HEK293 (cell line): Measurements from ENCODE around the gene NRG2.

Experiments used
- CTCF ChIA-PET: fragments of 350-600 bp; formaldehyde crosslinking; extraction: SDS; loops from one replicate; lab custom pipeline; 2021; ENCODE audit warnings: antibody characterized with exemption; lab: Yijun Ruan, JAX
- POLR2A ChIA-PET: fragments of 300-600 bp; formaldehyde crosslinking; extraction: SDS; loops from one replicate; lab custom pipeline; 2020; ENCODE audit warnings: antibody characterized with exemption, inconsistent platforms; lab: Yijun Ruan, JAX
- H3K27ac ChIP-seq: fragments of 200-500 bp; sonication (Bioruptor generic); 2 replicates; pipeline ENCODE4 v1.5.1; 2014; ENCODE audit warnings: low read depth, low read length, control low read depth, inconsistent platforms; ENCODE audit errors: extremely low read depth
- H3K36me3 ChIP-seq, 2 experiments: fragments of 200-500 bp in 1 of 2; sonication (Bioruptor generic) in 1 of 2; 1 replicate in 1 of 2; 2 replicates in 1 of 2; pipeline ENCODE4 v1.5.1; 2014 to 2017; ENCODE audit warnings: inconsistent platforms in 2 of 2, low read length in 2 of 2; ENCODE audit not compliant: control insufficient read depth in 2 of 2, insufficient read depth in 1 of 2
- H3K4me1 ChIP-seq: fragments of 200-500 bp; sonication (Bioruptor generic); 2 replicates; pipeline ENCODE4 v1.5.1; 2014; ENCODE audit warnings: mild to moderate bottlenecking, low read length, inconsistent platforms; ENCODE audit not compliant: control insufficient read depth, insufficient read depth
- H3K4me3 ChIP-seq: 2 replicates; pipeline ENCODE4 v1.5.1; 2011; ENCODE audit warnings: low read depth, mild to moderate bottlenecking, control low read depth, low read length, moderate library complexity
- H3K9me3 ChIP-seq: fragments of 200-500 bp; sonication (Bioruptor generic); 2 replicates; pipeline ENCODE4 v1.5.1; 2014; ENCODE audit warnings: low read depth, low read length, inconsistent platforms; ENCODE audit not compliant: control insufficient read depth, insufficient read depth
- GFI1B ChIP-seq: fragments of 450-650 bp; formaldehyde crosslinking; IDR thresholded peaks from 2 replicates; pipeline ENCODE4 v1.5.1; 2016; ENCODE audit warnings: missing biosample characterization, missing genetic modification characterization
- GLIS1 ChIP-seq: fragments of 450-650 bp; formaldehyde crosslinking; IDR thresholded peaks from 2 replicates; pipeline ENCODE4 v1.5.1; 2016; ENCODE audit warnings: missing biosample characterization, missing genetic modification characterization
- INSM2 ChIP-seq: fragments of 450-650 bp; formaldehyde crosslinking; IDR thresholded peaks from 2 replicates; pipeline ENCODE4 v1.5.1; 2016; ENCODE audit warnings: missing biosample characterization, missing genetic modification characterization
- KLF1 ChIP-seq: fragments of 450-650 bp; formaldehyde crosslinking; IDR thresholded peaks from 2 replicates; pipeline ENCODE4 v1.5.1; 2016; ENCODE audit warnings: missing biosample characterization, missing genetic modification characterization
- KLF9 ChIP-seq: fragments of 450-650 bp; formaldehyde crosslinking; IDR thresholded peaks from 2 replicates; pipeline ENCODE4 v1.5.1; 2016; ENCODE audit warnings: missing biosample characterization, missing genetic modification characterization, low read depth
- MZF1 ChIP-seq: fragments of 450-650 bp; formaldehyde crosslinking; IDR thresholded peaks from 2 replicates; pipeline ENCODE4 v1.5.1; 2017; ENCODE audit warnings: missing biosample characterization, missing genetic modification characterization, borderline replicate concordance
- OVOL3 ChIP-seq: fragments of 450-650 bp; formaldehyde crosslinking; IDR thresholded peaks from 2 replicates; pipeline ENCODE4 v1.5.1; 2016; ENCODE audit warnings: missing biosample characterization, missing genetic modification characterization
- SALL2 ChIP-seq: fragments of 450-650 bp; formaldehyde crosslinking; IDR thresholded peaks from 2 replicates; pipeline ENCODE4 v1.5.0; 2017; ENCODE audit warnings: missing biosample characterization, mild to moderate bottlenecking, missing genetic modification characterization, borderline replicate concordance
- TCF7L2 ChIP-seq: IDR thresholded peaks from 2 replicates; pipeline ENCODE4 v1.6.1; 2011; ENCODE audit warnings: low read depth, mild to moderate bottlenecking, inconsistent platforms, low read length, moderate library complexity, borderline replicate concordance
- YY2 ChIP-seq: fragments of 450-650 bp; formaldehyde crosslinking; IDR thresholded peaks from 2 replicates; pipeline ENCODE4 v1.5.1; 2016; ENCODE audit warnings: missing biosample characterization, missing genetic modification characterization
- ZBTB1 ChIP-seq: fragments of 450-650 bp; formaldehyde crosslinking; IDR thresholded peaks from 2 replicates; pipeline ENCODE4 v1.5.1; 2016; ENCODE audit warnings: missing biosample characterization, missing genetic modification characterization
- ZBTB10 ChIP-seq: fragments of 450-650 bp; formaldehyde crosslinking; IDR thresholded peaks from 2 replicates; pipeline ENCODE4 v1.5.1; 2016; ENCODE audit warnings: missing biosample characterization, missing genetic modification characterization
- ZBTB48 ChIP-seq: fragments of 450-650 bp; formaldehyde crosslinking; IDR thresholded peaks from 2 replicates; pipeline ENCODE4 v1.5.1; 2016; ENCODE audit warnings: missing biosample characterization, missing genetic modification characterization
- ZBTB6 ChIP-seq: fragments of 450-650 bp; formaldehyde crosslinking; IDR thresholded peaks from 2 replicates; pipeline ENCODE4 v1.5.1; 2017; ENCODE audit warnings: missing biosample characterization, missing genetic modification characterization
- ZFP37 ChIP-seq: fragments of 450-650 bp; formaldehyde crosslinking; IDR thresholded peaks from 2 replicates; pipeline ENCODE4 v1.5.1; 2016; ENCODE audit warnings: missing biosample characterization, missing genetic modification characterization
- ZNF174 ChIP-seq: fragments of 450-650 bp; formaldehyde crosslinking; IDR thresholded peaks from 2 replicates; pipeline ENCODE4 v1.5.0; 2017; ENCODE audit warnings: missing biosample characterization, mild to moderate bottlenecking, missing genetic modification characterization
- ZNF19 ChIP-seq: fragments of 450-650 bp; formaldehyde crosslinking; IDR thresholded peaks from 2 replicates; pipeline ENCODE4; 2016; ENCODE audit warnings: missing biosample characterization, missing genetic modification characterization, low read depth
- ZNF211 ChIP-seq: fragments of 450-650 bp; formaldehyde crosslinking; IDR thresholded peaks from 2 replicates; pipeline ENCODE4 v1.5.1; 2016; ENCODE audit warnings: low read depth, missing biosample characterization, missing genetic modification characterization
- ZNF354C ChIP-seq: fragments of 450-650 bp; formaldehyde crosslinking; IDR thresholded peaks from 2 replicates; pipeline ENCODE4 v1.5.1; 2016; ENCODE audit warnings: missing biosample characterization, missing genetic modification characterization, low read depth, borderline replicate concordance
- ZNF423 ChIP-seq: fragments of 450-650 bp; formaldehyde crosslinking; IDR thresholded peaks from 2 replicates; pipeline ENCODE4 v1.5.1; 2016; ENCODE audit warnings: missing biosample characterization, missing genetic modification characterization
- ZNF561 ChIP-seq: fragments of 450-650 bp; IDR thresholded peaks from 2 replicates; pipeline ENCODE4 v1.5.1; 2018; ENCODE audit warnings: missing biosample characterization, missing genetic modification characterization, borderline replicate concordance
- ZSCAN30 ChIP-seq: fragments of 450-650 bp; IDR thresholded peaks from 2 replicates; pipeline ENCODE4 v1.5.1; 2018; ENCODE audit warnings: missing biosample characterization, mild to moderate bottlenecking, missing genetic modification characterization, moderate library complexity

Gene NRG2

GRCh38 chr5:139847790-139848507 lies 195.2 kb downstream of the NRG2 start:
- no peak overlapping the region for H3K27ac ChIP-seq
- ChIA-PET POLR2A (no interaction called here), CTCF (interaction anchor here (0.7 to 3.1 kb wide), 7 partner anchors 8 to 213 kb away, joined by 3 to 17 read pairs (median 5); no protein-coding TSS in a partner anchor)
- TF ChIP-seq ZNF174 (tag by site-specific recombination) (no peak), ZNF561 (tag by site-specific recombination) (no peak), INSM2 (tag by site-specific recombination) (no peak), ZSCAN30 (tag by site-specific recombination) (no peak), ZFP37 (tag by site-specific recombination) (no peak)
- H3K4me3 ChIP-seq = peak overlapping the region; percentile 30
- peaks cover 0 to 30% of the 10 kb centered on the region in 2 experiments; a peak in 1 of 3 replicates for H3K36me3 ChIP-seq
- no peaks in the 10 kb centered on the region for H3K9me3 ChIP-seq
- no peaks in the 10 kb centered on the region for H3K4me1 ChIP-seq

GRCh38 chr5:139847091-139847490 lies 196.0 kb downstream of the NRG2 start:
- H3K4me3 ChIP-seq = no peak overlapping the region
- TF ChIP-seq ZNF211 (tag by site-specific recombination) (no peak), ZFP37 (tag by site-specific recombination) (no peak), ZBTB1 (no peak), KLF9 (no peak), ZBTB48 (no peak), YY2 (no peak), ZNF19 (tag by site-specific recombination) (no peak), OVOL3 (tag by site-specific recombination) (no peak), ZNF354C (tag by site-specific recombination) (no peak), ZNF423 (tag by site-specific recombination) (no peak), MZF1 (tag by site-specific recombination) (no peak), ZBTB6 (tag by site-specific recombination) (no peak), SALL2 (tag by site-specific recombination) (no peak), GFI1B (tag by site-specific recombination) (no peak), KLF1 (tag by site-specific recombination) (no peak), TCF7L2 (no peak), GLIS1 (tag by site-specific recombination) (no peak), ZBTB10 (tag by site-specific recombination) (no peak)
- TF ChIP-seq, all 188 proteins: peak for 0
- H3K4me1 ChIP-seq = no peaks in the 10 kb centered on the region
- ChIA-PET CTCF (interaction anchor here (0.5 to 1.6 kb wide), 7 partner anchors 9 to 426 kb away, joined by 3 to 9 read pairs (median 4); no protein-coding TSS in a partner anchor), POLR2A (no interaction called here)
- no peaks in the 10 kb centered on the region for H3K9me3 ChIP-seq
- peaks cover 0 to 24% of the 10 kb centered on the region in 2 experiments; a peak in 1 of 3 replicates for H3K36me3 ChIP-seq
- no peak overlapping the region for H3K27ac ChIP-seq
